ENCODE results near the gene SIPA1L3. TPM values are rescaled to one million over a fixed set of nuclear protein-coding genes. Genes with fewer than 3 reads are reported as not detected.

The SIPA1L3 gene
- total and polyA plus RNA-seq, 2 donors from 2014 or later = 5.8 to 61.7 TPM

- peak overlapping the region in 1 of 3 donors; percentile 34 for H3K4me3 ChIP-seq (ENCODE audit: low read length in 3 of 3)
- TF ChIP-seq CTCF (IDR thresholded peaks at IDR 0.05; ENCODE audit: borderline replicate concordance, extremely low read depth, insufficient read depth) = no peak
- no peaks in the 10 kb centered on the region for H3K27me3 ChIP-seq (ENCODE audit: control insufficient read depth, insufficient read depth, low read length)
- intact Hi-C loops (cut with DNase I) = no loop called here
- peak overlapping the region in 1 of 3 donors; percentile 1 for H3K9ac ChIP-seq (ENCODE audit: low read length in 3 of 3)
- H3K27ac ChIP-seq (ENCODE audit: low read depth in 2 of 2, low read length in 2 of 2) = no peak overlapping the region
- FAIRE-seq = no peak
- H3K36me3 ChIP-seq (ENCODE audit: control insufficient read depth in 2 of 3, insufficient read depth in 3 of 3, low read length in 3 of 3) = peaks cover 0 to under 1% (median 0%) of the 10 kb centered on the region in 3 donors
- DNase-seq = peak; percentile 60 to 92 (median 77)
- peaks cover 0 to 11% (median 0%) of the 10 kb centered on the region in 3 donors for H3K4me1 ChIP-seq (ENCODE audit: control insufficient read depth in 2 of 3, insufficient read depth in 2 of 3, low read depth in 1 of 3, low read length in 3 of 3)
- no peaks in the 10 kb centered on the region for H3K9me3 ChIP-seq (ENCODE audit: control insufficient read depth in 2 of 3, insufficient read depth in 1 of 3, low read length in 3 of 3)
Measured at GRCh38 chr19:38209671-38210457, 302.9 kb downstream of the SIPA1L3 start.

GRCh38 chr19:38210458-38210987 is 303.5 kb downstream of the SIPA1L3 start:
- H3K9ac ChIP-seq (ENCODE audit: low read length in 3 of 3) = no peak overlapping the region
- no peaks in the 10 kb centered on the region for H3K27me3 ChIP-seq (ENCODE audit: control insufficient read depth, insufficient read depth, low read length)
- no peaks in the 10 kb centered on the region for H3K9me3 ChIP-seq (ENCODE audit: control insufficient read depth in 2 of 3, insufficient read depth in 1 of 3, low read length in 3 of 3)
- H3K27ac ChIP-seq (ENCODE audit: low read depth in 2 of 2, low read length in 2 of 2) = no peak overlapping the region
- H3K4me1 ChIP-seq (ENCODE audit: control insufficient read depth in 2 of 3, insufficient read depth in 2 of 3, low read depth in 1 of 3, low read length in 3 of 3) = peaks cover 0 to 11% (median 0%) of the 10 kb centered on the region in 3 donors
- peak overlapping the region in 1 of 3 donors; percentile 20 for H3K4me3 ChIP-seq (ENCODE audit: low read length in 3 of 3)
- intact Hi-C loops (cut with DNase I) = no loop called here
- H3K36me3 ChIP-seq (ENCODE audit: control insufficient read depth in 2 of 3, insufficient read depth in 3 of 3, low read length in 3 of 3) = no peaks in the 10 kb centered on the region
- FAIRE-seq = no peak
- TF ChIP-seq CTCF (IDR thresholded peaks at IDR 0.05; ENCODE audit: borderline replicate concordance, extremely low read depth, insufficient read depth) = no peak
- DNase-seq = peak in 4 of 5 donors; percentile 88 to 95 (median 92)

GRCh38 chr19:38211151-38211591 is 304.2 kb downstream of the SIPA1L3 start:
- Histone ChIP-seq H3K9ac (ENCODE audit: low read length in 3 of 3) (no peak overlapping the region), H3K36me3 (ENCODE audit: control insufficient read depth in 2 of 3, insufficient read depth in 3 of 3, low read length in 3 of 3) (no peaks in the 10 kb centered on the region), H3K27ac (ENCODE audit: low read depth in 2 of 2, low read length in 2 of 2) (no peak overlapping the region), H3K27me3 (ENCODE audit: control insufficient read depth, insufficient read depth, low read length) (no peaks in the 10 kb centered on the region), H3K4me3 (ENCODE audit: low read length in 3 of 3) (peak overlapping the region in 1 of 3 donors; percentile 20), H3K9me3 (ENCODE audit: control insufficient read depth in 2 of 3, insufficient read depth in 1 of 3, low read length in 3 of 3) (no peaks in the 10 kb centered on the region), H3K4me1 (ENCODE audit: control insufficient read depth in 2 of 3, insufficient read depth in 2 of 3, low read depth in 1 of 3, low read length in 3 of 3) (peaks cover 0 to 11% (median 0%) of the 10 kb centered on the region in 3 donors)
- TF ChIP-seq CTCF (IDR thresholded peaks at IDR 0.05; ENCODE audit: borderline replicate concordance, extremely low read depth, insufficient read depth) = no peak
- peak in 2 of 5 donors; percentile 72 to 80 for DNase-seq
- intact Hi-C loops (cut with DNase I) = no loop called here
- no peak for FAIRE-seq
